Heart left ventricle (tissue), 16 donors: ENCODE data around the gene VPS33B. TPM values are rescaled to one million over a fixed set of nuclear protein-coding genes. Genes with fewer than 3 reads are reported as not detected.
A peak's percentile ranks its signal among the peaks of the same experiment; 100 is the strongest.

Experiments used
- ATAC-seq, 4 donors: fragments of 200-7000 bp; cut with Tn5 transposase; one replicate each; pipeline ENCODE4 v1.9.1; 2020 to 2022; ENCODE audit warnings: moderate library complexity in 4 of 4, mild to moderate bottlenecking in 3 of 4, moderate number of reproducible peaks in 1 of 4
- DNase-seq, 5 donors: peaks; one replicate each; pipeline ENCODE4 v3.0.0-alpha.2; 2020
- H3K27ac ChIP-seq, 12 donors: fragments of 200-600 bp; sonication (generic) in 4 of 12; one replicate each; pipeline versions ENCODE4 v1.5.0 to v1.8.0; 2016 to 2022; ENCODE audit warnings: mild to moderate bottlenecking in 2 of 12
- H3K27me3 ChIP-seq, 9 donors: fragments of 200-600 bp; sonication (generic) in 2 of 9; one replicate each; pipeline versions ENCODE4 v1.5.1 to v1.8.0; 2016 to 2022; ENCODE audit warnings: mild to moderate bottlenecking in 3 of 9
- H3K36me3 ChIP-seq, 9 donors: fragments of 200-600 bp; sonication (generic) in 2 of 9; one replicate each; pipeline versions ENCODE4 v1.5.0 to v1.8.0; 2018 to 2022; ENCODE audit warnings: mild to moderate bottlenecking in 2 of 9
- H3K4me1 ChIP-seq, 12 donors: fragments of 200-600 bp; sonication (generic) in 4 of 12; one replicate each; pipeline versions ENCODE4 v1.5.0 to v1.8.0; 2016 to 2022; ENCODE audit warnings: mild to moderate bottlenecking in 3 of 12
- H3K4me3 ChIP-seq, 12 donors: fragments of 200-600 bp; sonication (generic) in 4 of 12; one replicate each; pipeline versions ENCODE4 v1.5.0 to v1.8.0; 2017 to 2022; ENCODE audit warnings: mild to moderate bottlenecking in 9 of 12, moderate library complexity in 4 of 12
- H3K9me3 ChIP-seq, 12 donors: fragments of 200-600 bp; sonication (generic) in 4 of 12; one replicate each; pipeline versions ENCODE4 v1.5.0 to v1.8.0; 2016 to 2022; ENCODE audit warnings: mild to moderate bottlenecking in 1 of 12
- POLR2A ChIP-seq, 2 donors: fragments of 450-650 bp; IDR thresholded peaks; one replicate each; pipeline ENCODE4 v1.6.1; 2017; ENCODE audit warnings: antibody characterized with exemption in 2 of 2, mild to moderate bottlenecking in 2 of 2, moderate library complexity in 2 of 2
- WGBS, 4 donors: extraction: QIAGEN DNeasy Blood & Tissue Kit in 2 of 4; methylation state at CpG; one replicate each; pipeline versions ENCODE4 v1.1.5 to v1.1.7; 2013 to 2018; 5-methylcytosine and 5-hydroxymethylcytosine counted together
- intact Hi-C, 10 donors: fragments of 100-400 bp; cut with DNase I; formaldehyde crosslinking; loops; one replicate each; pipeline versions ENCODE4 v1.11.1 to v1.14.2; 2022
- polyA plus RNA-seq, 2 donors: library from polyadenylated mRNA; stranded (reverse); fragments of 200-250 nt; gene quantifications; one replicate each; pipeline ENCODE4 v1.2.3, GENCODE V29; 2013
- total RNA-seq, 9 donors: library from RNA; depleted of rRNA in 2 of 9; stranded (reverse); fragments of >200 nt in 2 of 9; fragmentation: NEBNext Ultra II Directional in 3 of 9; extraction: Animal tissue kit (Norgen Biotek cat#: 25700) in 3 of 9; gene quantifications; one replicate each; pipeline versions ENCODE4 v1.1.0 to v1.2.4, GENCODE V29; 2016 to 2023
- TF ChIP-seq, protein P1 (sequence below), 12 donors: fragments of 200-600 bp; sonication (generic) in 4 of 12; IDR thresholded peaks; one replicate each; pipeline versions ENCODE4 v1.5.0 to v1.8.0; 2018 to 2022; ENCODE audit warnings: antibody characterized with exemption in 12 of 12, mild to moderate bottlenecking in 5 of 12
- donor health status: ischemic (EF 13 %, LVEDD 7.1; RV severe dilation, severe dysfunction).
- donor health status: healthy with polysubstance abuse.
- donor health status: DM: no; HTN: yes; CAD: no.
- donor health status: DM: no; HTN: no; CAD: no.
- donor health status: ischemic (EF 25% LVEDD 6.9; RV normal size, moderate dysfunction).
- donor health status: ischemic (EF 25% LVEDD 5.7; RV mildly dilated, moderate dysfunction).
- donor health status: healthy.
- donor health status: DM: yes; HTN: yes; CAD: no.
- donor health status: ischemic (EF 35%, LVEDD 5.7; RV mildly dilated, moderate dysfunction).
- donor health status: nonischemic (EF 11% LVEDD 7.7; RV severe dilation, severe dysfunction).
- donor health status: DM: yes; HTN: yes; CAD: no.
- donor health status: PGD.
- donor health status: ischemic (EF 29% LVEDD 5.4; RV normal size, mild dysfunction).
- donor health status: nonischemic (EF 23%, LVEDD 6.1; RV moderate dilation, normal function).

Gene VPS33B
- total and polyA plus RNA-seq, 11 donors, result 2.9 to 8.2 (median 5.7) TPM

DNA sequence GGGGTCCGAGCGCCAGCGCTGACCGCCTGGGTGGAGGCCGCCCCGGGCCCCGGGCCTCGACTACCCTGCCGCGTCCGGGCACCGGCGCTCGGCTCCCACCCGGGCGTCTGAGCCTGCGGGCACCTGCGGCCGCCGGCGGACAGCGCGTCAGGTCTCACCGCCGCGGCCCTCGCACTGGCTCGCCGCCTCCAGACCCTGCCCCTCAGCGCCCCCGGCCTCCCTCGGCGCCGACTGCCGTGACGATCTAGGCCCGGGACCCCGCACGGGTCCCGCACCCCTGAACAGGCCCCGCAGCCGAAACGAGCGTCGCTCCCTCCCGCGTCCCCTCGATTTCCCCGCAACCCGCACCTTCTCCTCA lies 28.4 kb downstream of the VPS33B start:
- no peaks in the 10 kb centered on the region for H3K27me3 ChIP-seq
- H3K27ac ChIP-seq, result peak overlapping the region in 11 of 12 donors; percentile 62 to 91 (median 79)
- TF ChIP-seq, protein P1, sequence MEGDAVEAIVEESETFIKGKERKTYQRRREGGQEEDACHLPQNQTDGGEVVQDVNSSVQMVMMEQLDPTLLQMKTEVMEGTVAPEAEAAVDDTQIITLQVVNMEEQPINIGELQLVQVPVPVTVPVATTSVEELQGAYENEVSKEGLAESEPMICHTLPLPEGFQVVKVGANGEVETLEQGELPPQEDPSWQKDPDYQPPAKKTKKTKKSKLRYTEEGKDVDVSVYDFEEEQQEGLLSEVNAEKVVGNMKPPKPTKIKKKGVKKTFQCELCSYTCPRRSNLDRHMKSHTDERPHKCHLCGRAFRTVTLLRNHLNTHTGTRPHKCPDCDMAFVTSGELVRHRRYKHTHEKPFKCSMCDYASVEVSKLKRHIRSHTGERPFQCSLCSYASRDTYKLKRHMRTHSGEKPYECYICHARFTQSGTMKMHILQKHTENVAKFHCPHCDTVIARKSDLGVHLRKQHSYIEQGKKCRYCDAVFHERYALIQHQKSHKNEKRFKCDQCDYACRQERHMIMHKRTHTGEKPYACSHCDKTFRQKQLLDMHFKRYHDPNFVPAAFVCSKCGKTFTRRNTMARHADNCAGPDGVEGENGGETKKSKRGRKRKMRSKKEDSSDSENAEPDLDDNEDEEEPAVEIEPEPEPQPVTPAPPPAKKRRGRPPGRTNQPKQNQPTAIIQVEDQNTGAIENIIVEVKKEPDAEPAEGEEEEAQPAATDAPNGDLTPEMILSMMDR (IDR thresholded peaks at IDR 0.05), result no peak
- TF ChIP-seq POLR2A (IDR thresholded peaks at IDR 0.05), result no peak
- DNase-seq (peak in 3 of 5 donors; percentile 21 to 66 (median 25)), ATAC-seq (peak in 1 of 4 donors; percentile 37)
- peaks cover 0 to 18% (median 13%) of the 10 kb centered on the region in 9 donors for H3K36me3 ChIP-seq
- peaks cover 0 to 23% (median 3%) of the 10 kb centered on the region in 12 donors for H3K4me1 ChIP-seq
- H3K4me3 ChIP-seq, result peak overlapping the region; percentile 58 to 99 (median 86)
- intact Hi-C loops, result loop anchor here in 3 of 10 donors (2.0 to 5.0 kb wide), 2 partner anchors 37 to 59 kb away; partner anchors contain the start of gene UNC45A (in 1 of the 3)
- 0 to 3% (median 1%) methylated on average over 14 to 50 of the region's 50 CpGs for WGBS, 4 donors
- no peaks in the 10 kb centered on the region for H3K9me3 ChIP-seq

DNA sequence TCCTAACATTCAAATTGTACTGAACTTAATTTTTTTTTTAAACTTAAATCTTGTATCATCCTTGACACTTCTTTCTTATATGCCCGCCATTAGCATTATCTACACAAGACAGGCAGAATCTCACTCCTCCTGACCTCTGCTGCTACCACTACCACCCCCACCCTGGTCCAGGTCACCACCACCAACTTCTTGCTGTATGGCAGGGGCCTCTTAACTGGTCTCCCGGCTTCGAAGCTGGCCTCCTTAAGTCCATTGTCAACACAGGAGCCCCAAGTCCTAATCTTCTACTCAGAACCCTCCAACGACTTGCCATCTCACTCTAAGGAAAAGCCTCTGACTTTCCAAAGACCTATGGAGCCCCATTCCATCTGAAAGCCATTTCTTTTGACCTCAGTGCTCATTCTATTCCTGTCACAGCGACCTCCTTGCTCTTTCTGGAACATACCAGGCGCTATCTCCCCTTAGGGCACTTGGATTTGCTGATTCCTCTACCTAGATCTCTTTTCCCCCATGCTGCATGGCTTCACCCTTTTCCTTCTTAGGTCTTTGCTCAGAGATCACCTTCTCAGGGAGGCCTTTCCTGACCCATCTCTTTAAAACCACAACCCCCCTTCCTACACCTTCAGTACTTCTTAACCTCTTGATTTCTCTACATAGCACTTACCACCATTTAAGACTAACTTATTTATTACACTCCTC lies 30.7 kb downstream of the VPS33B start:
- H3K27ac ChIP-seq, result no peak overlapping the region
- no peak for DNase-seq
- TF ChIP-seq, protein P1 (IDR thresholded peaks at IDR 0.05), result no peak
- no peak for ATAC-seq
- intact Hi-C loops, result loop anchor here in 2 of 10 donors (5.0 kb wide), 1 partner anchor 34 kb away; no protein-coding TSS in a partner anchor
- H3K36me3 ChIP-seq, result no peaks in the 10 kb centered on the region
- WGBS, 4 donors, result 84 to 89% (median 87%) methylated on average over 6 of the region's 6 CpGs
- peaks cover 0 to 37% (median 3%) of the 10 kb centered on the region in 12 donors for H3K4me1 ChIP-seq
- H3K4me3 ChIP-seq, result no peak overlapping the region
- H3K27me3 ChIP-seq, result no peaks in the 10 kb centered on the region
- H3K9me3 ChIP-seq, result no peaks in the 10 kb centered on the region

DNA sequence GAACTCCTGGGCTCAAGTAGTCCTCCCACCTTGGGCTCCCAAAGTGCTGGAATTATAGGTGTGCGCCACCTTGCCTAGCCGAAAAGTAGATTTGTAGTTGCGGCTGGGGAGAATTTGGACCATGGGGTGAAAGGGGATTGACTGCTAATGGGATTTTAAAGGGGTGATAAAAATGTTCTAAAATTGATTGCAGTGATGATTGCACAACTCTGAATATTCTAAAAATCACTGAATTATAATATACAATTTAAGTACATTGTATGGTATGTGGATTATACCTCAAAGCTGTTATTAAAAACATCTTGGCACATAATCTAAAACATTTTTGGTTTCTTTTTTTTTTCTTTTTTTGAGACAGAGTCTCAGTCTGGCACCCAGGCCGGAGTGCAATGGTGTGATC lies 31.9 kb downstream of the VPS33B start:
- Histone ChIP-seq H3K9me3 (no peaks in the 10 kb centered on the region), H3K27ac (no peak overlapping the region), H3K4me1 (peaks cover 0 to 33% (median 3%) of the 10 kb centered on the region in 12 donors), H3K27me3 (no peaks in the 10 kb centered on the region), H3K36me3 (no peaks in the 10 kb centered on the region), H3K4me3 (no peak overlapping the region)
- ATAC-seq (no peak), DNase-seq (no peak)
- TF ChIP-seq, protein P1 (IDR thresholded peaks at IDR 0.05), result no peak
- TF ChIP-seq POLR2A (IDR thresholded peaks at IDR 0.05), result no peak
- 96 to 99% (median 98%) methylated on average over 4 of the region's 4 CpGs for WGBS, 4 donors
- intact Hi-C loops, result loop anchor here in 2 of 10 donors (5.0 kb wide), 1 partner anchor 33 kb away; no protein-coding TSS in a partner anchor

DNA sequence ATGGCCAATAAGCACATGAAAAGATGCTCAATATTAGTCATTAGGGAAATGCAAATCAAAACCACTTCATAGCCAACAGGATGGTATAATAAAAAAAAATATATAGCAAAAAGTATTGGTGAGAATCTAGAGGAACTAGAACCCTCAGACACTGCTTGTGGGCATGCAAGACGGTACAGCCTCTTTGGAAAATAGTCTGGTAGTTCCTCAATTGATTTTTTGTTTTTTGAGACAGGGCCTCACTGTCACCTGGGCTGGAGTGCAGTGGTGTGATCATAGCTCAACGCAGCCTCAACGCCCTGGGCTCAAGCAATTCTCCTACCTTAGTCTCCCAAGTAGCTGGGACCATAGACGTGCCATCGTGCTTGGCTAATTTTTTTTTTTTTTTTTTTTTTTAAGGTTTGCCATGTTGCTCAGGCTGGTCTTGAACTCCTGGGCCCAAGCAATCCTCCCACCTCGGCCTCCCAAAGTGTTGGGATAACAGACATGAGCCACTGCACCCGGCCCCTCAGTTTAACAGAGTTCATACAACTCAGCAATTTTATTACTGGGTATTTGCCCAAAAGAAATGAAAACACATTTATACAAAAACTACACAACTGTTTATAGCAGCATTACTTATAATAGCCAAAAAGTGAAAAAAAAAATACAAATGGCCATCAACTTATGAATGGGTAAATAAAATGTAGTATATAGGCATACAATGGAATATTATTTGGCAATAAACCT lies 33.2 kb downstream of the VPS33B start:
- ATAC-seq, result no peak

More for the DNA sequence above, 33.2 kb downstream of the VPS33B start:
- Histone ChIP-seq H3K36me3 (no peaks in the 10 kb centered on the region), H3K4me1 (peaks cover 0 to 27% (median 3%) of the 10 kb centered on the region in 12 donors), H3K27ac (no peak overlapping the region), H3K27me3 (no peaks in the 10 kb centered on the region), H3K4me3 (no peak overlapping the region), H3K9me3 (no peaks in the 10 kb centered on the region)
- 73 to 96% (median 91%) methylated on average over 7 of the region's 7 CpGs for WGBS, 4 donors
- TF ChIP-seq, protein P1 (IDR thresholded peaks at IDR 0.05), result no peak
- TF ChIP-seq POLR2A (IDR thresholded peaks at IDR 0.05), result no peak
- intact Hi-C loops, result no loop called here
- no peak for DNase-seq
